HG02970 (cell line): ENCODE data around the gene ESR2.
"Not testable (repeated sequence)": the region's sequence is repeated elsewhere in the genome, so short reads cannot be mapped to it uniquely, and the experiment has no call there.

Experiments used
- ATAC-seq: cut with Tn5 transposase; IDR thresholded peaks from one replicate; pipeline ENCODE4 v1.9.1; 2021; ENCODE audit warnings: mild to moderate bottlenecking, moderate library complexity, moderate number of reproducible peaks; ENCODE audit not compliant: unreplicated experiment, low FRiP score

ESR2 gene

GRCh38 chr14:64170181-64170580 lies 124.0 kb downstream of the ESR2 start:
- ATAC-seq = no peak

DNA sequence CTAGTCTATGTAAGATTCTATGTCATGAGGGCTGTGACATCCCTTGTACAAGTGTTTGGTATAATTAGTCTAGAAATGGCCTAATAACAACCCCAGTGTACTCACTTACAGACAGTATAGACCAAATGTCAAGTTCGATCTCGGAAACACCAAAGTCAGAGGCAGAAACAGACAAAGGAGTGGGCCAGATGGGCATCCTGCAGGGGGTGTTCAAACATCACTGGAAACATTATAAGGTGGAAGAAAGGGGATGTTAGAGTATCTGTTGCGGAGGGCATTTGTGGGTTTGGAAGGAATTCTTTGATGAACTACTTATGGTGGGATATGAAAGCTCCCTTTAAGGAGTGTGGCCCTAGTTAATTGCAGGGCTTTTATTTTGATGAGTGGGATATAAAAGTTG lies 134.6 kb downstream of the ESR2 start:
- no peak for ATAC-seq

DNA sequence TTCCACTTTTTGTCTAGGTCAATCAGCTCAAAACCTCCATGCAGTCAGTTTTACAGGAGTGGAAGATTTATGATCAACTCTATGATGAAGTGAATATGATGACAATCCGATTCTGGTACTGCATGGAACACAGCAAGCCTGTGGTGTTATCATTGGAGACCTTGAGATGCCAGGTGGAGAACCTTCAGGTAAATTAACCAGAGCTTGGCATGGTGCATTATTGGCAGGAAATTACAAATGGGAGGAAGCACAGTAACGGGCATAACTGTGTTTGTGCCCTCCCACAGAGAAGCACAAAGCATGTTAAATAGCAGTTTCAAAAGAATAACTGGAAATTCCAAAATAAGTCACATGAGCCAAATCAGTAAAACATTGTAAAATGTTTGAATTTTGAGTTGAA lies 135.6 kb downstream of the ESR2 start:
- ATAC-seq = no peak

DNA sequence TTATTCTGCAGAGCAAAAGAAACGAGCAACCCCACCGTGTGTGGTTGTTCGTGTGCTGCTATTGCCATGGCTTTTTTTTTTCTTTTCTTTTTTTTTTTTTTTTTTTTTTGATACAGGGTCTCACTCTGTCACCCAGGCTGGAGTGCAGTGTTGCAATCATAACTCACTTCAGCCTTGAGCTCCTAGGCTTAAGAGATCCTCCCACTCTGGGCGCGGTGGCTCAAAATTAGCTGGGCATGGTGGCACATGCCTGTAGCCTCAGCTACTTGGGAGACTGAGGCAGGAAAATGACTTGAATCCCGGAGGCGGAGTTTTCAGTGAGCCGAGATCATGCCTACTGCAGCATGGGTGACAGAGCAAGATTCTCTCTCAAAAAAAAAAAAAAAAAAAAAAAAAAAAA lies 144.2 kb downstream of the ESR2 start:
- no peak for ATAC-seq

- ATAC-seq = no peak
These were observed 146.9 kb downstream of the ESR2 start for GRCh38 chr14:64147126-64147790.

GRCh38 chr14:64137657-64138290 lies 156.4 kb downstream of the ESR2 start:
- no peak for ATAC-seq

GRCh38 chr14:64126548-64126947 lies 167.6 kb downstream of the ESR2 start:
- ATAC-seq = no peak

DNA sequence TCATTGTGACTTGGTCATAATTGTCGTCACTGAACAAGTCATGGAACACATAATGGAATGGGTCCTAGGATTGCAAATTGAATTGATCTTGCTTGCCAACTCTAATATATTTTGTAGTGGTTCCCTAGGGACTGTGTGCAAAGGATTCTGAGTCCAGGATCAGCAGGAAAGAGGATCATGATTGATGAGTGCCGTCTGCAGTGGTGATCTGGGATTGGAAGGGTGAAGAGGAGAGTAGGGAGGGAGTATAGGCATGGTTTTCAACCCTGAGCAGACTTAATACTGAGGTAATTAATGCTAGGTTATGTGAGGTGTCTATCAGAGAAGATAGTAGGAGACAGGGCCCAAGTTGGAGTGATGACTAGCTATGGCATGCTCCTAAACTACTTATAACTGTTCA lies 168.9 kb downstream of the ESR2 start:
- no peak for ATAC-seq

DNA sequence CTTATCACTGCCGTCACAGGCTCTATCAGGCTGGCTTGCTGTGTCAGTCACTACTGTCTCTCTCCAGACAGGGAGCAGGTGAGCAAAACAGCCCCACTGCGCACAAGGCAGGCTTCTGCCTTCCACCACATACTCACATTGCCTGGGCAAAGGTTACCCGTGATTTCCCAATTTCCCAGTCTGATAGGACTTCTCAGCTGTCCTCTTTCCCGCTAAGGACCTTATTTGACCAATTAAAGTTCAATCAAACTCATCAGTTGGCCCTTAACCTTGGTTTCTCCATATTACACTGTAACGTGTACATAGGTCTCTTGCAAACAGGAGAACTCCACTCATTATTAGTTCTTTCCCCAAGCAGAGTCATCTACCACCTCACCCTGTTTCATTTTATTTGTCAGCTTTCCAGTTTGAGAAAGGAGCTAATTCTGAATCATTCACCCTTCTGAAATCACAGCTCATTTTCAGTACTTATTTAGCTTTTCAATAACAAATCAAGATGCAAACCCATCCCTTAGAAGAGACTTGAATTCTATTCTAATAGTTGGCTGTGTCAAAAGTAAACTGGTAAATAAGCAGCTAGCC lies 170.8 kb downstream of the ESR2 start:
- no peak for ATAC-seq

- no peak for ATAC-seq
These were observed 174.2 kb downstream of the ESR2 start for GRCh38 chr14:64119980-64120379.

DNA sequence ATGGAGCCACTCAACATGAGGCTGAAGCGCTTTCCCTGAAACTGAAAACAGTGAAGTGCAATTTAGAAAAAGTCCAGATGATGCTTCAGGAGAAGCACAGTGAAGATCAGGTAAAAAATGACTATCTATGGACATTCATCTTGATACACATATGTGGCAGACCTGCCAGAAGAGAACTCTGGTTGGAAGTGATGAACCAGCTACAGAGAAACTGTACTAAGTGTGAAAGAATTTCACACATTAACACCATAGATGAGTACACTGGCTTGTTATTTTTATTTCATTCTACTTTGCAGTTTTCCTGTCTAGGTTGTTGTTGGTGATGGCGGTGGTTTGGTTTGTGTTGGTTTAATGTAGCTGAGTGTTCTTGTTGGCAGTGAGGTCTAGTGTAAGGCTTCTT lies 174.7 kb downstream of the ESR2 start:
- no peak for ATAC-seq

DNA sequence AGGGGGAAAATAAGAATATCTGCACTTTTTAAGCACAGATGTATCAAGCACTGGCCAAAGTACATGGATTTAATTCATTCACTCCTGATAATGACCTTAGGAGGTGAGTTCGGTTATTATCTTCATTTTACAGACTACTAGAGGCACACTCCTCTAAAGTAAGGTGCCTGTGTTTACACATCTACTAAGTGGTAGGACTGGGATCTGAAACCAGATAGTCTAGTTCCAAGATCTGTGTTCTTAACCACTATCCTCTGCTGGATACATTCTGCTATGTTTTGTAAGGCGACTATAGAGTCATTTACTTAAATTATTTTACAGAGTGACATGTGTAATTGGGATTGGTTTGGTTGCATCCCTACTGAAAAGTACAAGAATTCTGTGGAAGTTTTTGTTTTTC lies 175.3 kb downstream of the ESR2 start:
- no peak for ATAC-seq

- ATAC-seq = not testable (repeated sequence)
These were observed 175.8 kb downstream of the ESR2 start for GRCh38 chr14:64118403-64118742.

DNA sequence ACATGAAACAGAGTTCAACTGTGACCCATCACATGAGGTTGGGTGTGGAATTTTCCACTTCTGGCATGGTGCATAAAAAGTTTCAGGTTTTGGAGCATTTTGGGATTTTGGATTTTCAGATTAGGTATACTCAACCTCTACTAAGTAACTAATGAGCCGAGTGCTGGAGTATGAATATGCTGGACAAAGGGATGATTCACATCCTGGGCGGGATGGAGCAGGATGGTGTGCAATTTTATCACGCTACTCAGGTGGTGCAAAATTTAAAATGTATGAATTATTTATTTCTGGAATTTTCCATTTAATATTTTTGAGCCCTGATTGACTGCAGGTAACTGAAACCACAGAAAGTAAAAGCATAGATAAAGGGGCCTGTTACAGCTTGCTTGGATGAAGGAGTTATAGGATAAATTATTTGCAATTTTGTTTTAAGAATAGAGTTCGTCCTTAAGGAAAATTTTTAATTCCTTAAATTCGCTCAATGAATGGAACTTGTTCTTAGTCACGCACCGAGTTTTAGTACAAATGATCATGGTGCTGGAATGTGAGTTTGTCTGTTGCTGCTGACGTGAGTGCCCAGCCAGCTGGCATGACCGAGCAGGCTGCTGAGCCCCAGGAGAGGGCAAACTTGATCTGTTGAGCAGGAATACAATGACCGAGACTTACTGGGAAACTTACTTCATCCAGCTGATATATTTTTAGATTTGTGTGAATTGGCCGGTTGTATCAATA lies 176.3 kb downstream of the ESR2 start:
- no peak for ATAC-seq

GRCh38 chr14:64115401-64115800 lies 178.8 kb downstream of the ESR2 start:
- ATAC-seq = no peak

GRCh38 chr14:64114796-64115195 lies 179.4 kb downstream of the ESR2 start:
- ATAC-seq = no peak

GRCh38 chr14:64114166-64114565 lies 180.0 kb downstream of the ESR2 start:
- no peak for ATAC-seq

- no peak for ATAC-seq
These were observed 181.1 kb downstream of the ESR2 start for GRCh38 chr14:64112867-64113678.

DNA sequence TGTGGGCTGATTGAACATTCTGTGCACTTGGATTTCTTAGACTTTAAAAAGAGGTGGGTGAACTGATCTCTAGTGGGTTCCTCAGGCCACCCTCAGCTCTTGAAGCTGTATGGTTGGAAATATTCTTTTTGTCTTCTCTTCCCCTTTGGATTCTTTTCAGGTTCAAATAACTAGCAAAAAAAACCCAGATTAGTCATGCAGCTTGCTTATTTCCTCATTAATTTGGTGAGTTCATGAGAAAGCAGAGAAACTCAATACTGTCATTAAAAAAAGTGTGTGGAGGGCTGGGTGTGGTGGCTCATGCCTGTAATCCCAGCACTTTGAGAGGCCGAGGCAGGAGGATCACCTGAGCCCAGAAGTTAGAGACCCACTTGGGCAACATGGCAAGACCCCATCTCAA lies 183.4 kb downstream of the ESR2 start:
- no peak for ATAC-seq

DNA sequence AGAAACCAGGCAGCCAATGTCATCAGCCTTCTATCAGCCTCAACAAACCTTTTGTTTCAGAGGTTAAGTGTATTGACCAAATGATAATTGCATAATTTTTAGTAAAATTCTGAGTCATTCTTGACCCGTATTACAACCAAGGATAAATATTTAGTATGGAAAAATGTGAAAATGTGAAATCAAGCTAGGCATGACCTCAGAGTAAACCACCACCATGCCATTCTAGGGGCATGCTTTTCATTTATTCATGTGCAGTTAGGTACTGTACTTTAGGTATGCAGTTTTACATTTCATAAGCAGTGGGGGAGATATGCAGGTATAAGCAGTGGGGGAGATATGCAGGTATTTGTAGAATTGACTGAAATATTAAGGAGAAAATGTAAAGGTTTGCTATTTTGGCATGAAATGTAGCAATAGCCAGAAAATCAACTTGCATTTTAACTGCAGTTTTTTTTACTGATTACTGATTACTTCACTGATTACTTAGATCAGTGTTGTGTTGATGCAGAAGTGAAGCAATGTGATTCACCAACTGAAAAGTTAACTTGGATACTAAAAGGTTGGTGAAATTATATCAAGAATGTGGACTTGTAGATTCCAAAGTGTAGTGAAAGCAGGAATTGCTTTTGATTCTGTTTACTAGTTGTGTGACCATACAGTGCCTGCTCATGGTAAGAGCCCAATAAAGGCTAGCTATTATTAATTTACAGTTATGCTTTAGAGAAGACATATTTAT lies 184.2 kb downstream of the ESR2 start:
- ATAC-seq = no peak
